T-helper 1 cell treated with Interleukin-12 subunit alpha and Interleukin-12 subunit beta and Interleukin-4 antibody, amounts not matched to agents 30 μg/mL and 1 μg/mL, for 36 hours (primary cell): ENCODE data around the gene PBX3.
"Not testable (repeated sequence)": the region's sequence is repeated elsewhere in the genome, so short reads cannot be mapped to it uniquely, and the experiment has no call there.

Experiments
- H3K27ac Mint-ChIP-seq: one replicate; pipeline ENCODE4 v1.8.0; 2021; ENCODE audit warnings: mild to moderate bottlenecking, mixed read lengths
- H3K27me3 Mint-ChIP-seq: one replicate; pipeline ENCODE4 v1.8.0; 2021; ENCODE audit warnings: low read depth, mixed read lengths
- H3K36me3 Mint-ChIP-seq: one replicate; pipeline ENCODE4 v1.8.0; 2021; ENCODE audit warnings: low read depth, mixed read lengths
- H3K4me1 Mint-ChIP-seq: one replicate; pipeline ENCODE4 v1.8.0; 2021; ENCODE audit warnings: low read depth, mixed read lengths
- H3K4me3 Mint-ChIP-seq: one replicate; pipeline ENCODE4 v1.8.0; 2021; ENCODE audit warnings: mild to moderate bottlenecking, moderate library complexity, mixed read lengths
- H3K9me3 Mint-ChIP-seq: one replicate; pipeline ENCODE4 v1.8.0; 2021; ENCODE audit warnings: mixed read lengths

PBX3 gene

DNA sequence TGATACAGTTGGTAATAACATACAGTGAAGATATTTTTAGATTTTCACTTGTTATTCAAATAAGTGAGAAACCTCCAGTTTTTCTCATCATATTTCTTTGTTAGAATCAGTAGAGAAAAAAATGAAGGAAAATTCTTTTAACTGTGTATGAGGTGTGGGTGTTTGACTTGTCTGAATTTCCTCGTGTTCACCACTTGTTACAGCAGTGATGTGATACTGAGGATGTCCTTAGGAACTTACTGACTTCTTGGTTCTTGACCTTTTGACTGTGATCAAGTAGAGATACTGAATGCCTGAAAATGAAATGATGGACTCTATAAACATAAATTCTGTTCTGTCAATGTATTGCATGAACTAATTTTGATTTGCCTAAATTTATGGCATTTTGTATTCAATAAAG lies 10.7 kb downstream of the PBX3 start:
- no peaks in the 10 kb centered on the region for H3K9me3 Mint-ChIP-seq
- no peaks in the 10 kb centered on the region for H3K36me3 Mint-ChIP-seq
- no peak overlapping the region for H3K27ac Mint-ChIP-seq
- H3K4me1 Mint-ChIP-seq: peaks cover 11% of the 10 kb centered on the region
- H3K27me3 Mint-ChIP-seq: no peaks in the 10 kb centered on the region
- H3K4me3 Mint-ChIP-seq: no peak overlapping the region

DNA sequence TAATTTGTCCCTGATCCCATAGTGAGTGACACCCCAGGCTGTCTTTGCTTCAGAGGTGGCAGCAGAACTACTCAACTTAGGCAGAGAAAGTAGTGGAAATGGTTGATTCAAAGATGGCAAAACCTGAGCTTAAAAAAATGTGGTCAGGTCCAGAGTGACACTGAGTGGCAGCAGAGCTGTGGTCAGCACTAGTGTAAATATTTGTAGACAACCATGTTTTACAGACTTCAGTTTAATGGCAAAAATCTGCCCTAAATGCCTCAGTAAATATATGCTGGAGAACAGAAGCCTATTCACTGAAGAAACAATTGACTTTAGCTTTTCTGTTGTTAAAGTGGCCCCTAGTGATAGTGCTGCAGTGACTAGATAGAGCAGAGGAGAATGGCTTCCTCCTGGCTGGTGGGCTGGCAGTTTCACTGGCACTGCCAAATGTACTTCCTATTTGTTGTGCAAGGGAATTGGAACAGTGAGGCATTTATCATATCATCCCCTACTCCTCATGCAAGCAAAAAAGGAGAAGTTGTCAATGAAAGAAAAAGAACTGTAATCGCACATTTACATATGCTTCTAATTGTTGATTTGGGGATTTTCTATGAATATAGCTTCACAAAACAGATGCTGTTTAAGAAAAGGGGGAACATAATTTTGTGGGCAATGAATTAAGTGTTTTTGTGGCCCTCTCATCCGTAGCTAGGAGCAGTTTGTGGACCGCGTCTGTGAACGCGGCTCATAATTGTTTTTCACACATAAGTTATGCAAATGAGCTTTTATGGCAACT lies 12.0 kb downstream of the PBX3 start:
- peaks cover 11% of the 10 kb centered on the region for H3K4me1 Mint-ChIP-seq
- H3K27ac Mint-ChIP-seq: no peak overlapping the region
- H3K4me3 Mint-ChIP-seq: peak overlapping the region; percentile 50
- no peaks in the 10 kb centered on the region for H3K9me3 Mint-ChIP-seq
- H3K36me3 Mint-ChIP-seq: no peaks in the 10 kb centered on the region
- no peaks in the 10 kb centered on the region for H3K27me3 Mint-ChIP-seq

DNA sequence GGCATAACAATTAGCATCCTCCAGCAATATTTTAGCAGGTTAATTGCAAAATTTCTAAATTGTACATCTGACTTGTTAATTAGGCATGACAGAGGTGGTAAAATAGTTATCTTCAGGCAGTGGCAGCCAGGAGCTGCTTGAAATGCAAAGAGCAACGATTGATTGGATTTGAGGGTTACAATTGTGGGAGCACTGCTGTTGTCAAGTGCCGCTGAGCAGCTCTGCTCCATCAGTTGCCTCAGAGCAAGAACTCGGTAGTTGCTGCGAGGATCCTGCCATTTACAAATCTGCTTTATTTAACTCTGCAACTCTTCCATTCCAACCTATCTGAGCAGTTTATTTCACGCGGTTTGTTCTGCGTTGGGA lies 12.6 kb downstream of the PBX3 start:
- Mint-ChIP-seq H3K27ac (no peak overlapping the region), H3K4me3 (peak overlapping the region; percentile 50), H3K4me1 (peaks cover 11% of the 10 kb centered on the region), H3K27me3 (no peaks in the 10 kb centered on the region), H3K36me3 (no peaks in the 10 kb centered on the region), H3K9me3 (no peaks in the 10 kb centered on the region)

DNA sequence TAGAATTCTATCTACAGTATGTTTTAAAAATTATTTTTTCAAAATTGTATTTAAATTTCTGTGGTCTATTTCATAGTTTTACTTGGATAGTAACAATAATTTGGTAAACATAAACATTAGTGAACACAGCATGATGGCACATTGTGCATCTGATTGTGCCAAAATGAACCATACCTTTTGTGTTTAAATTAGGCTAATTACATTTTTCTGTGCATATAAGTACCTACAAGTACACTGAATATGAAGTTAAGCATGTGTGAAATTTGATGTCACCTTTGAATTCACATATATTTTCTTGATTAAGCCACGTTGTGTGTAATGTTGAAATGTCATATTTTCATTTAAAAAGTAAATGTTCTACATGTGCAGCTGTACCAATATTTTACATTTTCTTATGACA lies 13.4 kb downstream of the PBX3 start:
- Mint-ChIP-seq H3K4me3 (no peak overlapping the region), H3K27ac (no peak overlapping the region), H3K27me3 (no peaks in the 10 kb centered on the region), H3K36me3 (no peaks in the 10 kb centered on the region), H3K4me1 (peaks cover 11% of the 10 kb centered on the region), H3K9me3 (no peaks in the 10 kb centered on the region)

DNA sequence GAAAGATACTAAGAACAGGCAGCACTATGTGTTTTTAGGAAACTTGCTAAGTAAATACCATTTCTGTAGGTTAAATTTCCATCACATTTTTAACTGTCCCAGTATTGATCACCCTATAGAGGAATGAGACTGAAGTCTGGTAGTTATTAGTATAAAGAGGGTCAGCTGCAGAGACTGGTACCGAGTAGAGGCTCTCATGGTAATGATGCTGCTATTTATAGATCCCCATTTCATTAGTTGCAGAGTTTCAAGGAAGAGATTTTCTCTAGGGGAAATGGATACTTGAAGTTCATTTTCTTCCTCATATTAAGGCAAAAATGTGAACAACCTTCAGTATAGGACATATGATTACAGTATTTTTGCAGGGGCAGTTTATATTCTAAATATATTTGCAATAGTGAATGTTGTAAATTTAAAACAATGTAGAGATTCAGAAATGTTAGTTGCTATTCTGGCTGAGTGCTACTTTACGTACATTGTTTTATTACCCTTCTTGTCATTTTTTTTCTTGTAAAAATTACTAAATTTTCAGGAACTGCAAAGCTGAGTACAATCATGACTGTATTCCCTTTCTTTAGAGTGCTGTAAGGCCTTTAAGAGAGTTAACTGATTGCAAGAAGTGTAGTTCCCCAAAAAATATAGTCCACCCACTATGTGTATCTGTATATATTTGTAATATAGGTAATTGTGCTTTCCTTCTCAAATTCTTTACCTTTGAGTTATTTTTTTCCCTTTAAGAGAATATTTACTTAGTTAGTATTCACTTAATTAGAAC lies 14.7 kb downstream of the PBX3 start:
- H3K4me3 Mint-ChIP-seq: no peak overlapping the region
- H3K36me3 Mint-ChIP-seq: no peaks in the 10 kb centered on the region
- H3K27ac Mint-ChIP-seq: no peak overlapping the region
- H3K9me3 Mint-ChIP-seq: no peaks in the 10 kb centered on the region
- peaks cover 11% of the 10 kb centered on the region for H3K4me1 Mint-ChIP-seq
- no peaks in the 10 kb centered on the region for H3K27me3 Mint-ChIP-seq

DNA sequence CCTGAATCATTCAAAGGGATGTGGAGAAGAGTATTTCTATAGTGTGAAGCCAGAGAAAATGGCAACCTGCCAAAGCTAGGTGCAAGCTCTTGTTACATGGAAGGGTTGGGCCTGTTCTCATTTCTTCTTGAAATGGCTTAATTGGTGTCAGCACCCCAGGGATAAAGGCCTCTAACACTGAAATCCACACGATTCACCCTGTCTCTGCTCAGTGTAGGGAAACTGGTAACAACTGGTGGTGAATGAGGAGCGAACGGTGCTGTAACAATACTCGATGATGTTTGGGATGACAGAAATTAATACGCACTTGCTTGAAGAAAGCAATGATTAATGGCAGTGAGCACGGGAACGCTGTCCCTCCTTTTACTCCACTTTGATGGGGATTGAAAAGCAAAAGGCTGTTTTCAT lies 16.2 kb downstream of the PBX3 start:
- H3K36me3 Mint-ChIP-seq: no peaks in the 10 kb centered on the region
- H3K4me3 Mint-ChIP-seq: no peak overlapping the region
- no peaks in the 10 kb centered on the region for H3K27me3 Mint-ChIP-seq
- peaks cover 11% of the 10 kb centered on the region for H3K4me1 Mint-ChIP-seq
- H3K9me3 Mint-ChIP-seq: no peaks in the 10 kb centered on the region
- no peak overlapping the region for H3K27ac Mint-ChIP-seq

DNA sequence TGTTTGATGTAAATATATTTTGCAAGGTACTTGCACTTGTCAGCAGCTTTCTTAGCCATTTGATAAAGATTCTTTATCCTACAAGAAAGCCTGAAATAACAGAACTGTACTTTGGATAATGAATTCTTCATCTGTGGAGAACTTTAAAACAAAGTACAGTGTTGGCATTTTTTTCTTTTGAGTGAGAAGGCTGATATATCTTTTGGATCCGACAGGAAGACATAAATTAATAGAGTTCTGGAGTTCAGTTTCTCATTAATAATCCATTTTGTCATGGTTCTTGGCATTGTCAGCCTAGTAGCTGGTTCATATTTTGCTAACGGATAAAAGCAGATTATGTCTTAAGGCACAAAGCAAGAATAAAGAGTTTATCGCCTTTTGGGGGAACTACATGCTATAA lies 17.0 kb downstream of the PBX3 start:
- Mint-ChIP-seq H3K27ac (no peak overlapping the region), H3K27me3 (no peaks in the 10 kb centered on the region), H3K4me3 (no peak overlapping the region), H3K36me3 (no peaks in the 10 kb centered on the region), H3K9me3 (no peaks in the 10 kb centered on the region), H3K4me1 (peaks cover 10% of the 10 kb centered on the region)

DNA sequence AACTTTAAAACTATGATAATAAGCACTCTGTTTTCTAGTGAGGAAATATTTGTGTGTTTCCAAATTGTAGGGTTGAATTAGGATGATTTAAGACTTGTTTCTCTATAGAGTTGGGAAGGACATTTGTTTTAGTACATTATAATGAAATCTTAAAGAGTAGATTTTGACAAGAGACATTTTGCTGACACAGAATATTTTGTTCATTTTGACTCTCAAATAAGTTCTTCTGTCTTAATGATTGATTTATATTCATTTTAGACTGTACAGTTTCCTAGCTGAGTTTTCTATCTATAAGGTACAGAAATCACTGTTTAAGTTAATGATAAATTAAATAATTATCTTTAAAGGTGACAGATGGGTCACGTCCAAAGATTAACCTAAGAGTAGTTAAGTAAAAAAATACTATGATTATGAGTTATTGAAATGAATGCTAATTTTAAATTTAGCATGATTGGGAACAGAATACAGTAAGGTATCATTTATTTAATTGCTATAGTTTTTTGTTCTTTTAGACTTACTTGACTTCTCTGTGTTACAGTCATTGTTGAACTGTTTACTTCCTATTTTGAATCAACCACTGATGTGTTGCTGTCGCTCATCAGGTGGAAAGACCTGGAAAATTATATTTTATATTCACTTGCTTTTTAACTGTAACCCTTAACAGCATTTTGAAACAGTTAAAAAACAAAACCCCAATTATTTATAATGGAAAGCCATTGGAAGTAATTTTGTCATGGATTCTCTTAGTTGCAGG lies 19.5 kb downstream of the PBX3 start:
- H3K9me3 Mint-ChIP-seq: no peaks in the 10 kb centered on the region
- peaks cover 2% of the 10 kb centered on the region for H3K4me1 Mint-ChIP-seq
- no peak overlapping the region for H3K27ac Mint-ChIP-seq
- H3K27me3 Mint-ChIP-seq: no peaks in the 10 kb centered on the region
- no peak overlapping the region for H3K4me3 Mint-ChIP-seq
- no peaks in the 10 kb centered on the region for H3K36me3 Mint-ChIP-seq

DNA sequence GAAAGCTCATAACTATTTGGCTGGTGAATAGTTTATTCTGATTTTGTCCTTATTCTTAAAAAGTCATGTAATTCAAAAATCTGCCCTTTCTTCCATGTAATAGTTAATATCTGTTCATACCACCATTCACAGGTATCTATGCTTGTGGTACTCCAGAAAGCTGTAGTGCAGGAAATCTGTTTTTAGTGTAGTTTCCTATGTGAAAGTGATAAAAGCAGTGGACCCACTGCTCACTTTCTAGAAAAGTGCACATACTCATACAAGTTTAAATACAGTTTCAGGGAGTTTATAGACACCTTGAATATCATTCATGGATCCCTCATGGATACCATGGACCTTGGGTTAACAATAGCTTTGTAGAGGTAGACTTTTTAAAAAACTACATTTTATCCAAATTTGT lies 20.2 kb downstream of the PBX3 start:
- Mint-ChIP-seq H3K4me1 (peaks cover 2% of the 10 kb centered on the region), H3K9me3 (no peaks in the 10 kb centered on the region), H3K27me3 (no peaks in the 10 kb centered on the region), H3K27ac (no peak overlapping the region), H3K36me3 (no peaks in the 10 kb centered on the region), H3K4me3 (no peak overlapping the region)

DNA sequence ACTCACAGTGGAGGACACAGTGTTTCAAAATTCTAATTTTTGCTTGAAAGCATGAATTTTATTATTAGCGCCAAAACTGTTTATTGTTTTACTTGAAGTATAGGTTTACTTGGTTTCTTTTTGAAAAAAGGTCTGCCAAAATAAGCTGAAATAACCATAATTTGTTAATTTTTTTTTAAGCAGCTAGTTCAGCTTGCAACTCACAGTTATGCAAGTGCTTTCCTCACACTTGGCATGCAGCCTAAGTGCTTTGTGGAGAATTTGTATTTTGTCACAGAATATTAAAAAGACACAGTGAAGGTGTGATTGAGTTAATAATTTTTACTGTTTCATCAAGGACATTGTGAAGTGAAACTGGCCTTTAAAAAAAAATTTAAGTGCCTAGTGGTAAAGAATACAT lies 21.6 kb downstream of the PBX3 start:
- H3K27ac Mint-ChIP-seq: no peak overlapping the region
- H3K9me3 Mint-ChIP-seq: no peaks in the 10 kb centered on the region
- no peak overlapping the region for H3K4me3 Mint-ChIP-seq
- no peaks in the 10 kb centered on the region for H3K27me3 Mint-ChIP-seq
- H3K36me3 Mint-ChIP-seq: peaks cover 1% of the 10 kb centered on the region
- peaks cover 2% of the 10 kb centered on the region for H3K4me1 Mint-ChIP-seq

DNA sequence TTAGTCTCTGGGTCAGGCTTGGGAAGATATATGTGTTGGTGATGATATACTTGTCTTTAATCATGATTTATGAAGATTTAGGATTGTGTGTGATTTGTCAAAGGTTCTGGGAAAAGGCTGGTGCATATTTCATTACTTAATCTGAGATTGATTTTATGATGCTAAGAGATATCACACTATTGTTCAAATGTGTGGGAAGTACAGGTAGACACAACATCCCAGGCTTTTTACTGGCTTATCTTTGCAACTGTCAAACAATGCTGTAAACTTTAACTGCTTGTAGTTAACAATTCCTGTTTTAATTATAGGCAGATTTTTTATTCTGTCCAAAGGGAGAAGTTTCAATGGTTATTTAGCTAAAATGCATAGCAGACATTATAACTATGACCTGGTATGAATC lies 23.9 kb downstream of the PBX3 start:
- H3K9me3 Mint-ChIP-seq: no peaks in the 10 kb centered on the region
- peaks cover 2% of the 10 kb centered on the region for H3K4me1 Mint-ChIP-seq
- peaks cover 1% of the 10 kb centered on the region for H3K36me3 Mint-ChIP-seq
- H3K27ac Mint-ChIP-seq: no peak overlapping the region
- H3K27me3 Mint-ChIP-seq: no peaks in the 10 kb centered on the region
- no peak overlapping the region for H3K4me3 Mint-ChIP-seq

DNA sequence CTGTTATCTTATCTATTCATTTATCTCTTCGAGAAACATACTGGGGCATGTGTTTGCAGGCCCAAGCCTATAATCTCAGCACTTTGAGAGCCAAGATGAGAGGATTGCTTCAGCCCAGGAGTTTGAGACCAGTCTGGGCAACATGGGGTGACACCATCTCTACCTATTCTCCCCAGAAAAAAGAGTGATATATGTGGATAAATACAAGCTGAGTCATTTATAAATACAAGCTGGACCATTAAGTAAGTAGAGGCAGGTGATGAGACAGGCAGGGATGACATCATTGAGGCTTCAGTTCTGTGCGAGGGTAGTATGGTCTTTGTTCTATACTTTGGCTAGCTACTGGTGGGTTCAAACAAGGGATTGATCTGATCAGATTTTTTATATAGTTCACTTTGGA lies 25.6 kb downstream of the PBX3 start:
- H3K4me1 Mint-ChIP-seq: no peaks in the 10 kb centered on the region
- no peak overlapping the region for H3K27ac Mint-ChIP-seq
- H3K9me3 Mint-ChIP-seq: no peaks in the 10 kb centered on the region
- peaks cover 1% of the 10 kb centered on the region for H3K36me3 Mint-ChIP-seq
- no peaks in the 10 kb centered on the region for H3K27me3 Mint-ChIP-seq
- H3K4me3 Mint-ChIP-seq: no peak overlapping the region

DNA sequence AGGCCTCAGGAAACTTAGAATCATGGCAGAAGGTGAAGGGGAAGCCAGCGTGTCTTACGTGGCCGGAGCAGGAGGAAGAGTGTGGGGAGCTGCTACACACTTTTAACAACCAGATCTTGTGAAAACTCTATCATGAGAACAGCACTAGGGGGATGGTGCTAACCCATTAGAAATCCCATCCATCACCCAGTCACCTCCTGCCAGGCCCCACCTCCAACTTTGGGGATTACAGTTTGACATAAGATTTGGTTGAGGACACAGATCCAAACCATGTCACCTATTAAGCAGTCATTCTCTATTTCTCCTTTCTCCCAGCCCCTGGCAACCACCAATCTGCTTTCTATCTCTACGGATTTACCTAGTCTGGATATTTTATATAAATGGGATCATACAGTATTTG lies 26.9 kb downstream of the PBX3 start:
- peaks cover 1% of the 10 kb centered on the region for H3K36me3 Mint-ChIP-seq
- no peaks in the 10 kb centered on the region for H3K9me3 Mint-ChIP-seq
- no peaks in the 10 kb centered on the region for H3K27me3 Mint-ChIP-seq
- H3K4me3 Mint-ChIP-seq: no peak overlapping the region
- H3K4me1 Mint-ChIP-seq: no peaks in the 10 kb centered on the region
- no peak overlapping the region for H3K27ac Mint-ChIP-seq

DNA sequence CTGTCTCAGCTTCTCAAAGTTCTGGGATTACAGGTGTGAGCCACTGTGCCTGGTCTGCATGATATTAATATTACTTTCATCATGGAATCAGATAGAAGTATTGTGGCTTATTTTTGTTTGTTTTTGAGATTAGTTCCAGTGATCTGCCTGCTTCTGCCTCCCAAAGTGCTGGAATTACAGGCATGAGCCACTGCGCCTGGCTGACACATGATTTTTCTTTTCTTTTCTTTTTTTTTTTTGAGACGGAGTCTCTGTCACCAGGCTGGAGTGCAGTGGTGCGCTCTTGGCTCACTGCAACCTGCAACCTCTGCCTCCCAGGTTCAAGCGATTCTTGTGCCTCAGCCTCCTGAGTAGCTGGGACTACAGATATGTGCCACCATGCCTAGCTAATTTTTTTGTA lies 29.6 kb downstream of the PBX3 start:
- H3K27me3 Mint-ChIP-seq, H3K27ac Mint-ChIP-seq, H3K4me1 Mint-ChIP-seq, H3K4me3 Mint-ChIP-seq, H3K9me3 Mint-ChIP-seq, H3K36me3 Mint-ChIP-seq: not testable (repeated sequence)
